T-helper 1 cell (primary cell): Measurements from ENCODE around the gene ZNF668.

Experiments
- DNase-seq, 5 donors: peaks; one replicate each; pipeline ENCODE4 v3.0.0-alpha.2; 2012 to 2020

ZNF668 gene

GRCh38 chr16:31080756-31081419 is 6.8 kb upstream of the ZNF668 start:
- DNase-seq, result no peak

GRCh38 chr16:31080035-31080629 is 6.1 kb upstream of the ZNF668 start:
- no peak for DNase-seq

DNA sequence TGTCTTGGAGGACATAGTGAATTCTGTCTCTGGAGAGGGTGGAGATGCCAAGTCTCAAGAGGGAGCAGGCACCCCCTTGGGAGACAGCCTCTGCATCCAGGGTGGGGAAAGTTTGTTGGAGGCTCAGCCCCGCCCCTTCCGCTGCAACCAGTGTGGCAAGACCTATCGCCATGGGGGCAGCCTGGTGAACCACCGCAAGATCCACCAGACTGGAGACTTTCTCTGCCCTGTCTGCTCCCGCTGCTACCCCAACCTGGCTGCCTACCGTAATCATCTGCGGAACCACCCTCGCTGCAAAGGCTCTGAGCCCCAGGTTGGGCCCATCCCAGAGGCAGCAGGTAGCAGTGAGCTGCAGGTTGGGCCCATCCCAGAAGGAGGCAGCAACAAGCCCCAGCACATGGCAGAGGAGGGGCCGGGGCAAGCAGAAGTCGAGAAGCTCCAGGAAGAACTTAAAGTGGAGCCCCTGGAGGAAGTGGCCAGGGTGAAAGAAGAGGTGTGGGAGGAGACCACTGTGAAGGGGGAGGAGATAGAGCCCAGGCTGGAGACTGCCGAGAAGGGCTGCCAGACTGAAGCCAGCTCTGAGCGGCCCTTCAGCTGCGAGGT is 5.4 kb upstream of the ZNF668 start:
- no peak for DNase-seq

- DNase-seq, result no peak
Measured at GRCh38 chr16:31078597-31079341, 4.7 kb upstream of the ZNF668 start.

- no peak for DNase-seq
Measured at GRCh38 chr16:31077592-31078396, 3.8 kb upstream of the ZNF668 start.

GRCh38 chr16:31077024-31077423 is 3.0 kb upstream of the ZNF668 start:
- no peak for DNase-seq

- DNase-seq, result no peak
Measured at GRCh38 chr16:31076319-31076718, 2.3 kb upstream of the ZNF668 start.

DNA sequence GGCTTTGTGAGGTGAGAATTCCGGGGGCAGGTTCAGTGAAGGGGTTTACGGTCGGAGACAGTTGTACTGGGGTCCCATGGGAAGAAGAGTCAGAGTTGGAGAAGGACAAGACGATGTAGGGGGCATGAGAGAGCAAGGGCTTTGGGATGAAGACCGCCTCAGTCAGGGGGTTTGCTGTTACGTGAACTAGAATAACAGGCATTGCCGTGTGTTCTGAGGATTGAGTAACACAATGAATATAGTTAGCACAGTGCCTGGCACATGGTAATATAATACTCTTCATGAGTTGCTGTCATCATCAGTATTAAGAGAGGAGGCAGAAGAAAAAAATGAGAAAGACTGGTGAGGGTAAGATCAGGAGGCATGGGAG is 759 bp upstream of the ZNF668 start:
- no peak for DNase-seq

DNA sequence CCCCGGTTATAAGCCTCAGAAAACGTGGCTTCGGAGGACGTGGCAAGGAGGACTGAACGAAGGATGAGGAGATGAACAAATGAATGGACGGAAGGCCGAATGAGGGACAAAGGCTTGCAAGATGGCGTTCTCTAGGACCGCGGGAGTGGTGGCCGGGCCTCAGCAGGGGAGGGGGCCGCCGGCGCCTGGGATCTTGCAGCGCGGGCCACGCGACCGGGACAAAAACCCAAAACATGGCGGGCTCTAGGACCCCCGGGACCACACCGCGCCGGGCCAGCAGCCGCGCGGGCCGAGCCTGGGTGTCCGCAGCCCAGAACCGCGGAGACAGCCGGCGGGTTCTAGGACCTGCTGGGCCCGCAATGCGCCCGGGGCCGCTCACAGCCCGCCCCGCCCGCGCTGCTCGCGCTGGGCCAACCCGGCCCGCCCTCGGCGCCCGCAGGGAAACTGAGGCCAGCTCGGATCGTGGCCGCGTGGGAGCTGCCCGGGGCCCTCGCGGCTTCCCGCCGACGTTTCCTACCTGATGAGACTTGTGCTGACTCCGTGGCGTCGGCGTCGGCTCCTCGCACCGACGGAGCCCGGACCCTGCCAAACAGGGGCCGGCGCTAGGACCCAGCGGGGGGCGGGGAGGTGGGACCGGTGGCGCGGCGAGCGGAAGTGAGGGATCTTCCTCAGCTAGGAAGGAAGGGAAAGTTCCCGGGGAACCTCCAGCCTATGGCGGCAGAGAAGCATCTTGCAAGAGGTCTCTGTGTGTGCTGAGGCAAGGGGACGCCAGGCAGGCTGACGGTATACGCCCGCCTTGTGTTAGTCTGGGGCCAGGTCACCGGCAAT is 684 bp downstream of the ZNF668 start:
- peak; percentile 78 to 89 (median 83) for DNase-seq

DNA sequence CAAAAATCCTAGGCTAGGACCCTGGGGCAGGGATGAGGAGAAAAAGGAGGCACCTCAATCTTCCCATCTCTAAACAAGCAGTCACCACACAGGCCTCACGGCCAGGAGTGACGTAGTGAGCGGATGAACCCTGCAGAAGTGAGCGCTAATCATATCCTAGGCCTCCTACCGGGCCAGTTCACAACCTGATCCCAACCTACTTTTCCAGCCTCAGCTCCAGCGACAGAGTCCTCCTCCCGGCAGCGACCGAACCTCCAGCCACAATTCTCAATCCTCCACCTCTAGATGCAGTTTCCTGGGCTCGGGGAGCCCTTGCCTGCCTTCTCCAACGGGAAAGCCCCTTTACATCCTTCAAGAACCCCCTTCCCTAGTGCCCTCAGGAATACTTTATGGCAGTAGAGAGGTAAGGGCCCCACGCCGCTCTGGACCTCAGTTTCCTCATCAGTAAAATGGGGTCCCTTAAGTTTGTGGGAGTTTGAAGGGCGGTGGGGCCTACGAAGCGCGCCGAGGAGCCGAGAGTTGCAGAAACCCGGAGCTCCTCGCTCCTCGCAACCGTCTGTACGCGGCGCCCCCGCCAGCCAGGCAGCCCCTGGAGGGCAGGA is 1.4 kb downstream of the ZNF668 start:
- DNase-seq, result peak in 2 of 5 donors; percentile 23 to 61

- DNase-seq, result no peak
Measured at GRCh38 chr16:31071861-31072260, 2.2 kb downstream of the ZNF668 start.

GRCh38 chr16:31067342-31067741 is 6.7 kb downstream of the ZNF668 start:
- no peak for DNase-seq

DNA sequence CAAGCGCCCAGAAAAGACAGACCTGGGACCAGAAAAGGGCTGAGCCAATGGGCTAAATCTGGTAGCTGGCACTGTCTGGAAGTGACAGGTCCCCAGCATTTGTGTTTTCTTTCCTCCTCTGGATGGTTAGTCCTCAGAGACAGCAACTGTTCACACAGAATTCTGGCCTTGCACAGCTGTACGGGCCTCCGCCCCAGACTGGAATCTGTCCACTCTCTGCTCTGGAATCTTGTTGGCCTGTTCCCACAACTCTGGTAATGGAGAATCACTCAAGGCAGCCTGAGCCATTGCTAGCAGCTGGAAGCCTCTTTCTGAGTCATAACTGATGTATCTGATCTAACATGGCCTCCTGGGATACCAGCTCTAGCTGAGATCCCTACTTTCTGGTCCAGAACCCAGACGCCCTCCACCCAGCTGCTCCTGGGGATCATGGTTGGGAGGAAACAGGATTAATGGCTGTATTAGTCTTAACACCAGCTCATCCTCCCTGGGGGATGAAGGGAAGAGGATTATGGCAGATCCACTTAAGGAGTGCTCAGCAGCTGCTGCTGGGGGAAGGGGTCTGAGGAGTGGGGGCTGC is 9.1 kb downstream of the ZNF668 start:
- no peak for DNase-seq

- peak in 1 of 5 donors; percentile 53 for DNase-seq
Measured at GRCh38 chr16:31063843-31064611, 10.0 kb downstream of the ZNF668 start.

DNA sequence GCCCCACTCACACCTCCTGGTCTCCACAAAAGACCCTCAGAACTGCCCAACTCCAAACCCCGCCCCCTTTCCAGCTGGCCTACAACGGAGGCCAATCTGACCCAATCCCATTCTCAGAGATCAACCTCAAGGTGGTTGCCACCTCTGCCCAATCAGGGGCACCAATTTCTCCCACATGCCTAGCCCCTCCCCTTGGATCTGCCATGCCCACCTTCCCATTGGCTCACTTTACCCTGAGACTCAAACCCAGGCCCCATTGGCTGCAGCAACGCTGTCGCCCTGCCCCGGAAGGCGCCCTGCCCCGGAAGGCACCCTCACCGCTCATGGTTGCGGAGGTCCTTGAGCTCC is 10.6 kb downstream of the ZNF668 start:
- DNase-seq, result no peak

DNA sequence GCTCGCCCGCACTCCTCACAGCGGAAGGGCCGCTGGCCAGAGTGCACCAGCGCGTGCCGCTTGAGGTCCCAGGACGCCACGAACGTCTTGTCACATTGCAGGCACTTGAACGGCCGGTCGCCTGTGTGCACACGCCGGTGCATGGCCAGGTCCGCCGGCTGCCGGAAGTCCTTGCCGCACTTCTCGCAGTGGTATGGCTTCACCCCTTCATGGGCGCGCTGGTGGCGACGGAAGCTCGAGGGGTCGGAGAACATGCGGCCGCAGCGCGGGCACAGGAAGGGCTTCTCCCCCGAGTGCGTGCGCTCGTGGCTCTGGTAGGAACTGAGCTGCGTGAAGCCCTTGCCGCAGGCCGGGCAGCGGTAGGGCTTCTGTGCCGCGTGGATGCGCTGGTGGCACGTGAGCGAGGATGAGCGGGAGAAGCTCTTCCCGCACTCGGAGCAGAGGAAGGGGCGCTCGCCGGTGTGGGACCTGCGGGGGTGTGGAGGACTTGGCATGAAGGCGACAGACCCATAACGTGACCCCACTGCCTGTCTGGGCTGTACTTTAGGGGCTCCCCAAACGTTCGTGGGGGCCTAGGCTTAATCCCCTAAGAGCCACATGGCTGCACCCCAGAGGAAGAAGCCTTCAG is 12.1 kb downstream of the ZNF668 start:
- DNase-seq, result no peak

DNA sequence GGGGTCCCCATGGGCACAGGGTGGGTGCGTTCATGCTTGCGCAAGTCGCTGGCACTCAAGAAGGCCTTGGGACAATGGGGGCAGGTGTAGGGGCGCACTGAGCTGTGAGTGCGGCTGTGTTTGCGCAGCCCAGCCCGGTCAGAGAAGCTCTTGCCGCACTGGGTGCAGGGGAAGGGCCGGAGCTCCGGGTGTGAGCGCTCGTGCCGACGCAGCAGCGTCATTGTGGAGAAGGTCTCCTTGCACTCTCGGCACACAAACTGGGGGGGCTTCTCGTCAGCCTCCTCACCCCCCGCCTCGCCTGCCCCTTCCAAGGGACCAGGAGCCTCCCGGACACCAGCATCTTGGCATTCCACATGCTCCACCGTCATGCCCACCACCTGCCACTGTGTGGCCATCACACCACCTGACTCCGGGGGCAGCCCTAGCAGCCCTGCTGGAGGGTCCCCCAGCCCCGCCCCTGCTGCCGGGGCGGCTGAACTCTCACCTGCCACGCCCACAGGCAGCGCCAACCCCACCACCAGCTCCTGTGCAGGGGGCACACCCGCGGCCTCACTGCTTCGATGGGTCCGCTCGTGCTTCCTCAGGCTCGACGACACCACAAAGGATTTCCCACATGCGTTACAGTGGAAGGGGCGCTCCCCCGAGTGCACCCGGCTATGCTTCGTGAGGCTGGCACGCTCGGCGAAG is 12.8 kb downstream of the ZNF668 start:
- DNase-seq, result no peak

DNA sequence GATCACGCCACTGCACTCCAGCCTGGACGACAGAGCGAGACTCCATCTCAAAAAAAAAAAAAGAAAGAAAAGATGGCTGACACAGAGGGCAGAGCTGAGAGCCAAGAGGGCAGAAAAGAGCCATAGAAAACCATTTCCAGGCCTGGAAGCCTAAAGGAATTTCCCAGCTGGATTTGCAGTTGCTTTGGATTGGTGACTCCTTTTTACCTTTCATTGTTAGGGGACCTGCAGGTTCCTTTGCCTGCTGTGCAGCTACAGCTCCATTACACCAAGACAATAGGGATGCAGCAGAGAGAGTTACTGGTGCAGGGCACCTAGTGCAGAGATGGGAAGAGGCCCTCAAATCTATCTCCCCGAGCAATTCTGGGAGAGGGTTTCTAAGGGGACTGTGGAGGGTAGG is 18.4 kb downstream of the ZNF668 start:
- no peak for DNase-seq

DNA sequence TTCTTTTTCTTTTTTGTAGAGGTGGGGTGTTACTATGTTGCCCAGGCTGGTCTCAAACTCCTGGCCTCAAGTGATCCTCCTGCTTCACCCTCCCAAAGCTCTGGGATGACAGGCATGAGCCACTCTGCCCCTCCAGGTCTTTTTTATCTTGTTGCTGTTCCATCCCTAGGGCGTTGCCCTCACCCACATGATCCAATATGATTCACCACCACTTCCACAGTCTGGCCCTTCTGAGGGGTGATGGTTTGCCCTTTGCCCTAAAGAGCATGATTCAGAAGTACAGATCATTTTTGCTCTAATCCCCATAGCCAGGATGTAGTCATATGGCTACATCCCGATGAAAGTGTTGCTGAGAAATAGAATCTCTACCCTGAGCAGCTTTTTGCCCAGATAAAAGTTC is 21.9 kb downstream of the ZNF668 start:
- no peak for DNase-seq
